Panc1 (cell line): ENCODE measurements around the gene CDC42BPA.

Experiments used
- CTCF ChIP-seq: fragments of 450-650 bp; IDR thresholded peaks from 2 replicates; pipeline ENCODE4 v1.5.1; 2017; ENCODE audit warnings: mild to moderate bottlenecking
- POLR2AphosphoS5 ChIP-seq: IDR thresholded peaks from 2 replicates; pipeline ENCODE4 v1.6.1; 2012; ENCODE audit warnings: mild to moderate bottlenecking, low read depth, low read length, moderate library complexity

- TF ChIP-seq POLR2AphosphoS5 (no peak), CTCF (no peak)
These were observed 52.4 kb downstream of the CDC42BPA start for GRCh38 chr1:227265891-227266290.
